Measurements from ENCODE around the gene STARD3. TPM values are rescaled to one million over a fixed set of nuclear protein-coding genes. Genes with fewer than 3 reads are reported as not detected.

The STARD3 gene
- total and polyA plus RNA-seq, 9 of the 15 experiments (the other 6 are each of a cell fraction or from before 2014, with no cell fraction given), result 0.63 to 87.0 (median 46.0) TPM

GRCh38 chr17:39667262-39667944 lies 30.5 kb downstream of the STARD3 start (continued):
- TF ChIP-seq ZBTB11 (CRISPR knock-in tag; IDR thresholded peaks at IDR 0.05) (peak in 1 of 3 experiments; percentile 50; a peak in 1 of 6 replicates), NR2C2 (CRISPR knock-in tag; IDR thresholded peaks at IDR 0.05) (no peak), NR2C2 (tag; IDR thresholded peaks at IDR 0.05) (peak; percentile 68), TCF7 (IDR thresholded peaks at IDR 0.05; ENCODE audit: borderline replicate concordance) (no peak), CTCF (IDR thresholded peaks at IDR 0.05 in 2 of 3, conservative IDR thresholded peaks at IDR 0.05 in 1 of 3; ENCODE audit: insufficient read depth in 2 of 3, low read depth in 1 of 3, low read length in 3 of 3) (0 out of 6 replicates have a peak, but pooled peaks of 1 of the 3 experiments have one; percentile 6), ZKSCAN8 (CRISPR knock-in tag; IDR thresholded peaks at IDR 0.05) (no peak), ZNF589 (CRISPR knock-in tag; IDR thresholded peaks at IDR 0.05; ENCODE audit: low read depth) (no peak), HNRNPH1 (optimal IDR thresholded peaks at IDR 0.05; ENCODE audit: low read depth, low read length) (no peak), PHF8 (IDR thresholded peaks at IDR 0.05; ENCODE audit: borderline replicate concordance, low read length) (peak; percentile 26; the same call in 1 of the 2 replicates), ZNF239 (CRISPR knock-in tag; IDR thresholded peaks at IDR 0.05) (no peak), E2F4 (CRISPR knock-in tag; IDR thresholded peaks at IDR 0.05; ENCODE audit: low read depth) (no peak), ARID1B (IDR thresholded peaks at IDR 0.05) (peak; percentile 83), HDAC1 (IDR thresholded peaks at IDR 0.05) (peak in 1 of 2 experiments; percentile 41; a peak in 2 of 4 replicates), CBX5 (IDR thresholded peaks at IDR 0.05; ENCODE audit: borderline replicate concordance, low read depth) (0 out of 2 replicates have a peak, but pooled peaks have one; percentile 20), KAT2B (IDR thresholded peaks at IDR 0.05; ENCODE audit: low read depth, low read length) (no peak), KDM4B (IDR thresholded peaks at IDR 0.05; ENCODE audit: borderline replicate concordance in 2 of 2, low read depth in 1 of 2) (peak in 1 of 2 experiments; percentile 54; a peak in 1 of 4 replicates), RNF2 (IDR thresholded peaks at IDR 0.05) (peak; percentile 98), E2F3 (CRISPR knock-in tag; IDR thresholded peaks at IDR 0.05) (peak; percentile 92), ZNF23 (CRISPR knock-in tag; IDR thresholded peaks at IDR 0.05) (no peak), POLR2B (IDR thresholded peaks at IDR 0.05; ENCODE audit: low read depth, partially characterized antibody) (peak; percentile 15), HDAC3 (IDR thresholded peaks at IDR 0.05; ENCODE audit: borderline replicate concordance, partially characterized antibody) (no peak), SREBF1 (IDR thresholded peaks at IDR 0.05; ENCODE audit: borderline replicate concordance, low read depth, low read length) (no peak)
